HCT116 (cell line): Measurements from ENCODE around the gene WDR35. TPM values are rescaled to one million over a fixed set of nuclear protein-coding genes. Genes with fewer than 3 reads are reported as not detected.
A peak's percentile ranks its signal among the peaks of the same experiment; 100 is the strongest.

Source experiments
- ATAC-seq: fragments of 200-7000 bp; cut with Tn5 transposase; 2 replicates; pipeline ENCODE4 v1.9.1; 2020; ENCODE audit warnings: mild to moderate bottlenecking, moderate library complexity
- BruUV-seq: library from RNA; stranded (reverse); fragments of 400-500 nt; replicated peaks from 2 replicates; lab custom pipeline; 2021; lab: Mats Ljungman, UMichigan
- CTCF ChIA-PET: fragments of 300-600 bp; sonication (Branson Sonifier 250); formaldehyde crosslinking; loops from one replicate; lab custom pipeline; 2021; ENCODE audit warnings: antibody characterized with exemption; lab: Charles Lee
- POLR2A ChIA-PET: fragments of 300-600, 350-600 bp; sonication (Branson Sonifier 250); formaldehyde crosslinking; loops from one replicate; lab custom pipeline; 2021; ENCODE audit warnings: antibody characterized with exemption; lab: Charles Lee
- RAD21 ChIA-PET, 2 experiments: fragments of 300-600 bp; sonication (Branson Sonifier 250); formaldehyde crosslinking; loops; one replicate each; lab custom pipeline; 2023; ENCODE audit warnings: low total read pairs in 2 of 2; ENCODE audit not compliant: uncharacterized antibody in 2 of 2, unreplicated experiment in 2 of 2, low non-redundant PET in 1 of 2; lab: Charles Lee
- DNase-seq: peaks from one replicate; pipeline ENCODE4 v3.0.0-alpha.2; 2010; ENCODE audit warnings: low read depth, low spot score
- H2AFZ ChIP-seq: fragments of 200-600 bp; shearing (Covaris generic), sonication (generic); 2 replicates; pipeline ENCODE4 v1.6.1; 2017; ENCODE audit warnings: low read depth, mixed run types, mixed read lengths, antibody characterized with exemption, low read length; ENCODE audit not compliant: poor library complexity, severe bottlenecking
- H3K27ac ChIP-seq: 2 replicates; pipeline ENCODE4 v1.5.1; 2012; ENCODE audit warnings: low read depth, low read length
- H3K27me3 ChIP-seq: fragments of 200-600 bp; sonication (generic); 2 replicates; pipeline ENCODE4 v1.6.1; 2016; ENCODE audit warnings: mixed run types, low read length, mixed read lengths; ENCODE audit not compliant: insufficient read depth
- H3K36me3 ChIP-seq, 2 experiments: fragments of 200-500 bp in 1 of 2; fragments of 200-600 bp in 1 of 2; sonication (Bioruptor generic) in 1 of 2; sonication (generic) in 1 of 2; 2 replicates each; pipeline versions ENCODE4 v1.5.1 to v1.6.1; 2014 to 2016; ENCODE audit warnings: low read length in 2 of 2, inconsistent platforms in 1 of 2, mixed read lengths in 1 of 2, mixed run types in 1 of 2; ENCODE audit not compliant: insufficient read depth in 2 of 2, control insufficient read depth in 1 of 2
- H3K4me1 ChIP-seq, 2 experiments: fragments of 200-600 bp in 1 of 2; sonication (generic) in 1 of 2; 2 replicates each; pipeline versions ENCODE4 v1.5.1 to v1.6.1; 2012 to 2017; ENCODE audit warnings: low read length in 2 of 2, inconsistent platforms in 1 of 2, mild to moderate bottlenecking in 1 of 2, mixed read lengths in 1 of 2, mixed run types in 1 of 2, moderate library complexity in 1 of 2; ENCODE audit not compliant: insufficient read depth in 2 of 2, control insufficient read depth in 1 of 2
- H3K4me2 ChIP-seq: fragments of 200-600 bp; sonication (generic); 2 replicates; pipeline ENCODE4 v1.6.1; 2017; ENCODE audit warnings: mixed run types, low read length, mixed read lengths
- H3K4me3 ChIP-seq, 2 experiments: fragments of 200-600 bp in 1 of 2; sonication (generic) in 1 of 2; replicated peaks in 1 of 2; 2 replicates each; pipeline ENCODE4 v1.5.1; 2011 to 2016; ENCODE audit warnings: low read length in 2 of 2, control low read depth in 1 of 2, low read depth in 1 of 2, mild to moderate bottlenecking in 1 of 2, mixed read lengths in 1 of 2, mixed run types in 1 of 2
- H3K79me2 ChIP-seq: fragments of 200-600 bp; sonication (generic); 2 replicates; pipeline ENCODE4 v1.6.1; 2017; ENCODE audit warnings: mild to moderate bottlenecking, mixed run types, low read length, moderate library complexity, mixed read lengths; ENCODE audit not compliant: insufficient read depth
- H3K9ac ChIP-seq: fragments of 200-600 bp; sonication (generic); 2 replicates; pipeline ENCODE4 v1.6.1; 2016; ENCODE audit warnings: low read length, mixed read lengths
- H3K9me2 ChIP-seq: fragments of 200-600 bp; sonication (generic), shearing (Covaris generic); 2 replicates; pipeline ENCODE4 v1.6.1; 2017; ENCODE audit warnings: mixed run types, mild to moderate bottlenecking, moderate library complexity; ENCODE audit not compliant: insufficient read depth
- H3K9me3 ChIP-seq, 2 experiments: fragments of 200-500 bp in 1 of 2; fragments of 200-600 bp in 1 of 2; sonication (Bioruptor generic) in 1 of 2; sonication (generic) in 1 of 2; 2 replicates each; pipeline ENCODE4 v1.6.1; 2014 to 2017; ENCODE audit warnings: low read length in 2 of 2, mixed read lengths in 2 of 2, inconsistent platforms in 1 of 2, low read depth in 1 of 2, mild to moderate bottlenecking in 1 of 2, mixed run types in 1 of 2, moderate library complexity in 1 of 2; ENCODE audit not compliant: control insufficient read depth in 1 of 2, insufficient read depth in 1 of 2
- H4K20me1 ChIP-seq: fragments of 200-600 bp; sonication (generic), shearing (Covaris generic); 2 replicates; pipeline ENCODE4 v1.6.1; 2017; ENCODE audit warnings: mixed run types, mild to moderate bottlenecking, moderate library complexity; ENCODE audit not compliant: insufficient read depth
- CBX3 ChIP-seq: IDR thresholded peaks from 2 replicates; pipeline ENCODE4 v1.6.1; 2012; ENCODE audit warnings: low read depth
- CTCF ChIP-seq, 3 experiments: fragments of 200-600 bp in 1 of 3; sonication (generic) in 1 of 3; IDR thresholded peaks in 2 of 3; conservative IDR thresholded peaks in 1 of 3; 2 replicates each; pipeline ENCODE4 v1.5.1; 2012 to 2017; ENCODE audit warnings: low read depth in 2 of 3, low read length in 2 of 3, antibody characterized with exemption in 1 of 3, borderline replicate concordance in 1 of 3, control low read depth in 1 of 3, mild to moderate bottlenecking in 1 of 3, mixed read lengths in 1 of 3, mixed run types in 1 of 3, moderate library complexity in 1 of 3; ENCODE audit not compliant: insufficient read depth in 1 of 3
- FOSL1 ChIP-seq: IDR thresholded peaks from 2 replicates; pipeline ENCODE4 v1.6.1; 2012; ENCODE audit warnings: low read depth
- JUND ChIP-seq: IDR thresholded peaks from 2 replicates; pipeline ENCODE4 v1.6.1; 2012
- MAX ChIP-seq: IDR thresholded peaks from 2 replicates; pipeline ENCODE4 v1.6.1; 2012
- POLR2A ChIP-seq: IDR thresholded peaks from 2 replicates; pipeline ENCODE4 v1.7.0; 2011; ENCODE audit warnings: borderline replicate concordance; ENCODE audit not compliant: insufficient read depth, insufficient read length; ENCODE audit errors: extremely low read depth
- REST ChIP-seq: IDR thresholded peaks from 2 replicates; pipeline ENCODE4 v1.6.1; 2012; ENCODE audit warnings: low read depth
- ZNF274 ChIP-seq: fragments of 200-500 bp; sonication (Bioruptor generic); IDR thresholded peaks from 2 replicates; pipeline ENCODE4 v1.6.1; 2014; ENCODE audit warnings: mild to moderate bottlenecking, low read depth, low read length, inconsistent platforms
- intact Hi-C: fragments of 100-400 bp; cut with micrococcal nuclease; formaldehyde crosslinking; loops from 2 replicates; pipeline ENCODE4 v1.10.0; 2022
- total RNA-seq: library from RNA; stranded (reverse); gene quantifications from one replicate; pipeline ENCODE4 v1.2.1, GENCODE V29; 2021; ENCODE audit not compliant: unreplicated experiment

Gene WDR35
- total RNA-seq, 1 experiment from 2014 or later: 9.6 TPM

GRCh38 chr2:20035955-20036666 lies 46.2 kb upstream of the WDR35 start:
- Histone ChIP-seq H3K9me3 (no peaks in the 10 kb centered on the region), H3K27me3 (no peaks in the 10 kb centered on the region), H3K4me1 (no peaks in the 10 kb centered on the region), H2AFZ (no peak overlapping the region), H3K79me2 (0 out of 2 replicates have a peak, but pooled peaks cover under 1% of the 10 kb centered on the region), H3K4me3 (no peak overlapping the region), H3K4me2 (no peak overlapping the region), H3K9ac (no peak overlapping the region)
- CTCF ChIA-PET: interaction anchor here (1.1 to 1.4 kb wide), 2 partner anchors 21 kb away, joined by 6 to 7 read pairs; no protein-coding TSS in a partner anchor
- RAD21 ChIA-PET: no interaction called here
- intact Hi-C loops: no loop called here
- BruUV-seq: TSS peak; percentile 15
- TF ChIP-seq MAX (no peak), FOSL1 (no peak), CTCF (IDR thresholded peaks at IDR 0.05 in 2 of 3, conservative IDR thresholded peaks at IDR 0.05 in 1 of 3; ENCODE audit: borderline replicate concordance in 1 of 3, insufficient read depth in 1 of 3, low read depth in 2 of 3, low read length in 2 of 3) (no peak), JUND (no peak), REST (no peak), CBX3 (no peak), POLR2A (no peak), ZNF274 (no peak)
- TF ChIP-seq, all 23 proteins: peak for 0
- no peak for ATAC-seq
- no peak for DNase-seq
- POLR2A ChIA-PET: interaction anchor here (1.7 kb wide), 1 partner anchor 15 kb away, joined by 4 read pairs; the partner anchor contains the start of gene LAPTM4A
- Histone ChIP-seq H3K27ac (no peak overlapping the region), H3K9me2 (no peaks in the 10 kb centered on the region), H3K36me3 (peaks cover 38 to 45% of the 10 kb centered on the region in 2 experiments), H4K20me1 (no peaks in the 10 kb centered on the region)
